Measurements from ENCODE around the gene ERF. TPM values are rescaled to one million over a fixed set of nuclear protein-coding genes. Genes with fewer than 3 reads are reported as not detected.

The ERF gene
- total RNA-seq, 1 donor from 2014 or later, result 64.5 TPM

DNA sequence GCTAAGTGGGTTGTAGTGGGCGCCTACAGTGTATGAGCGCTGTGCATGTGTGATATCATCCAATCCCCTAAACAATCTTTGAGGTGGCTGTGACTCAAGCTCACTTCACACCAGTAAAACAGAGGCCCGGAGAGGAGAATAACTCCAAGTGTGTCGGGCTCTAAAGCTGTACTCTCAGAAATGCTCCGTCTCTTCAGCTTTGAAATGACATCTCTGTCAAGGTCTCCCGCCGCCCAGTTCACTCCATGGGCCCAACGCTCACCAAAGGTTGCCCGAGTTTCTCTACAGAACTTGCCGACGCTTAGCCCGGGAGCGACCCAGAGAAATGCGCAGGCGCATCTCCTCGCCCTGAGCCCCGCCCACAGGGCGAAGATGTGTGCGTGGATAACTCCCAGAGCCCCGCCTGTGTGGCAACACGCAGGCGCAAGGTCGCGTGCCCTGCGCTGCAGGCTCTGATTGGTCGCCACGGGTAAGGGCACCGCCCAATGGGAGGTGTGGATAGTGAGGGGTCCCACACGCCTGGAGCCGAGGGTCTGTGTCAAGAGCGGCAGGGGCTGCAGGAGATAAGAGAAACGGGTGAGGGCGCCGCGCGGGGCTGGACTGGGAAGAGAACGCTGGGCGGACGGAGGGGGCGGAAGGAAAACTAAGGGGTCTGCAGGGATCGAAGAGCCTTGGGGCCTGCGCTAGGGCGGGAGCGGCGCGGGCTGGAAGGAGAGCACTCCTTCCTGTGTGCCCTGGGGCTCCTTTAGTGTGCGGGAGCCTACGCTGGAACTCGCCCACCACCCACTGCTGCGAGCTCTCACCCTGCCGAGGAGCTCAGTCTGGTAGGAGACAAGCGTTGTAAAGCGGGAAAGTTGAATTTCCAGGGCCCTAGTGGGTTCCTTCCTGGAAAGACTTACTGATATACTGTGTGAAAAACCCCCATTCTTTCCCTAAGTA lies 34.8 kb downstream of the ERF start, which contains the start of gene ZNF526:
Gene ZNF526, plus strand, starts transcription at position 501 of the 939 bp plus-strand sequence. CDS start 4,092 bp downstream, outside the sequence.
- TF ChIP-seq, protein P1, sequence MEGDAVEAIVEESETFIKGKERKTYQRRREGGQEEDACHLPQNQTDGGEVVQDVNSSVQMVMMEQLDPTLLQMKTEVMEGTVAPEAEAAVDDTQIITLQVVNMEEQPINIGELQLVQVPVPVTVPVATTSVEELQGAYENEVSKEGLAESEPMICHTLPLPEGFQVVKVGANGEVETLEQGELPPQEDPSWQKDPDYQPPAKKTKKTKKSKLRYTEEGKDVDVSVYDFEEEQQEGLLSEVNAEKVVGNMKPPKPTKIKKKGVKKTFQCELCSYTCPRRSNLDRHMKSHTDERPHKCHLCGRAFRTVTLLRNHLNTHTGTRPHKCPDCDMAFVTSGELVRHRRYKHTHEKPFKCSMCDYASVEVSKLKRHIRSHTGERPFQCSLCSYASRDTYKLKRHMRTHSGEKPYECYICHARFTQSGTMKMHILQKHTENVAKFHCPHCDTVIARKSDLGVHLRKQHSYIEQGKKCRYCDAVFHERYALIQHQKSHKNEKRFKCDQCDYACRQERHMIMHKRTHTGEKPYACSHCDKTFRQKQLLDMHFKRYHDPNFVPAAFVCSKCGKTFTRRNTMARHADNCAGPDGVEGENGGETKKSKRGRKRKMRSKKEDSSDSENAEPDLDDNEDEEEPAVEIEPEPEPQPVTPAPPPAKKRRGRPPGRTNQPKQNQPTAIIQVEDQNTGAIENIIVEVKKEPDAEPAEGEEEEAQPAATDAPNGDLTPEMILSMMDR (IDR thresholded peaks at IDR 0.05), result no peak
- peak within 1 kb of the TSS; percentile 90 for H3K4me3 Mint-ChIP-seq (ENCODE audit: unreplicated experiment)
- H3K36me3 Mint-ChIP-seq (ENCODE audit: low read depth), result peaks cover 7% of the 10 kb centered on the region
- no peaks in the 10 kb centered on the region for H3K27me3 Mint-ChIP-seq (ENCODE audit: low read depth)
- H3K4me1 Mint-ChIP-seq (ENCODE audit: low read depth), result peaks cover 52% of the 10 kb centered on the region
- peak; percentile 99 for DNase-seq (ENCODE audit: low spot score)
- peak within 1 kb of the TSS; percentile 98 for H3K27ac Mint-ChIP-seq (ENCODE audit: unreplicated experiment)
- H3K9me3 Mint-ChIP-seq (ENCODE audit: low read depth), result no peaks in the 10 kb centered on the region

DNA sequence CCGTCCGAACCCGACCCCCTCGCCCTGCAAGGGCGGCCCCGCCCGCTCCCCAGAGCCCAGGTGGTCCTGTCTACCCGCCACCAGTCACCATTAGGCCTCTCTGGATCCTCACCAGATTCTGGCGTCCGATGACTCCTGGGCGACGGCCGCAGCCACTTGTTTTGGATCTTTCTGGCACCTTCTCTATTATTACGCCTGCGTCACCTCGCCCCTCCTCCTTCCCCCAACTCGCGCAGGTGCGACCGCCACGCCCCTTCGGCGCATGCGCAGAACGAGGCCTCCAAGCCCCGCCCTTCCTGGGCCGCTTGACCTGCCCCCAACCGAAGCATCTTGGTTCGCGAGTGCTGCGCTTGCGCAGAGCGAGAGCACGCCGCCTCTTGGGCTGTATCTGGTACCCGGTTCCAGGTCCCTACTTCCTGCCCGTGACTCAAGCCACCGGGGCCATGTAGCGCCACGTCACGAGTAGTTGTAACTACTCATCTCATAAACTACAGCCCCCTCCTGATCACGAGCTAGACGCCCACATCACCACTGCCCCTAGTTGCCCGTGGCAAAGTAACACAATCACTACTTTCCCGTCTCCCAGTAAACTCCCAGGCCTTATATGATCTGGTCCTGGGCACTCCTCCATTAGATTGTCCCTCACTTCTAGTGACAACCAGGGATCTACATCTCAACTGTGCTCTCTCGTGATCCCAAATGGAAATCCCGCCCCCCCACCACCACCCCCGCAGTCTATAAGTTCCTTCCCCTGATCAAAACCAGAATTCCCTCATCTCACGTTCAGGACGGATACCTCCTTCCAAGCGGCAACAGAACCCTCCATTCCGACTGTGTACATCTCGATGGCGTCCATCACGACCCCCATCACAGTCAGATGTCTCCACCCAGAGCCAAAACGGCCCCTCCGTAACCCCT lies 37.1 kb downstream of the ERF start, which contains the start of gene DEDD2:
Gene DEDD2, minus strand, starts transcription at position 158 of the 918 bp plus-strand sequence. CDS start 670 bp downstream, outside the sequence.
- no peaks in the 10 kb centered on the region for H3K27me3 Mint-ChIP-seq (ENCODE audit: low read depth)
- H3K4me1 Mint-ChIP-seq (ENCODE audit: low read depth), result peaks cover 52% of the 10 kb centered on the region
- H3K9me3 Mint-ChIP-seq (ENCODE audit: low read depth), result no peaks in the 10 kb centered on the region
- TF ChIP-seq, protein P1 (IDR thresholded peaks at IDR 0.05), result peak; percentile 18
- peaks cover 7% of the 10 kb centered on the region for H3K36me3 Mint-ChIP-seq (ENCODE audit: low read depth)
- peak within 1 kb of the TSS; percentile 87 for H3K4me3 Mint-ChIP-seq (ENCODE audit: unreplicated experiment)
- H3K27ac Mint-ChIP-seq (ENCODE audit: unreplicated experiment), result peak within 1 kb of the TSS; percentile 99
- DNase-seq (ENCODE audit: low spot score), result peak; percentile 99

DNA sequence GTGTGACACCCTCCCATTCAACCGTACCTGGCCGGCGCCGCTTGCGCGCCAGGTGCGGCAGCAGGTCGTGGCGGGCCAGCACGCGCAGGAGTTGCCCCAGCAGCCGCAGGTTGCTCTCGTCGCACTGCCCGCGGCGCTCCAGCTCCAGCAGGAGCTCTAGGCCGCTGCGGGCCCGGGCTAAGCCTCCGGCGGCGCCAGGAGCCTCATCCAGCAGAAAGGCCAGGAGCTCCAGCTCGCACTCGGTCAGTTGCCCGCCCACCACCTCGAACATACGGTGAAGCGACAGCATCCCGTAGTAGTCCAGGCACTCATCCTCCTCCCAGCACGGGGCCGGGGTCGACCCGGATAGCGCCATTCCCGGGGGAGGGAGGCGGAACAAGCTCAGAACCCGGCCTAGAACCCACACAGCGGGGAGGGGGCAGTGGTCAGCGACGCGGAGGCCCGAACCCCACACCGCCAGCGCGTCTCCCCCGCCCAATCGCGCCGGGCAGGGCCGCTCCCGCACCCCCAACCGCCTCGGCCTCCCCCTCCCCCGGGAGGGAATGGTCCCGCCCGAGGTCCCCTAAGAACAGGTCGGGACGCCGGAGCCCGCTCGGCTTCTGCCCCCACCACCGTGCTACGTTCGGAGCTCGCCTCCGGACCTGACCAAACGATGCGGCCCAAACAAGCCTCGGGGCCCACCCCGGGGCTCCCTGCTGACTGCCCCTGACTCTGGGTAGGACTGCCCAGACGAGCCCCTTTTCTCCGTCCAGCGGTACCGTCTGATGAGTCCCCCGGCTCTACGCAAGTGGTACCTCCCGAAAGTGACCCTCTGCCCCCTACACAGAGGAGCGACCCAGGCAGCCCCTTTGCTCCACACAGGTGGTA lies 38.0 kb downstream of the ERF start:
- DNase-seq (ENCODE audit: low spot score), result no peak
- H3K4me1 Mint-ChIP-seq (ENCODE audit: low read depth), result peaks cover 47% of the 10 kb centered on the region

DNA sequence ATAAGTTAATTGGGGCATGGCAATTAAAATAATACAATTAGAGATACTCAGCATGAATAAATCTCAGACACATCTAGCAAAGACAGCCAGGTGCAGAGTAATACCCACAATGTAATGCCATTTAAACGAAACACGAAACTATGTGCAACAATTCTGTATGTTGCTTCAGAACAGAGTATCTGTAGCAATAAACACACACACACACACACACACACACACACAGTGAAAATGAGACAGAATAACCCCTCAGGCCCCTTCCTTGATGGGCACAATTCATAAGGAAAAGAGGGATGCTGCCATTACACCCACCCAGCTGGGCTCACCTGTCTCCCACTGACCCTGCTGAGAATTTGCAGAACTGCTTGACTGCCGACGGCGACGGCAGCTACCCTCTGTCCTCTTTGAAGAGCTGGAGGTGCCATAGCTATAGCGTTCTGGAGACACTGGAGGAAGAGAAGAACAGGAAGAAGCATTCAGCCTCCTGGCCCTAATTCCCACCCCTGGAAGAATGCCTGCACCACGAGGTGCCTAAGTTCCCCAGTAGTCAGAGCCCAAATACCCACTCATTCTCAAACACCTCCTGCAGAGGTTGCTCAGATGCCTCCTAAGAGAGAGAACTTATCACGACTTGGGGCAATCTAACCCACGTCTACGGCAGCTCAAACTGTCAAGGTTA lies 40.0 kb downstream of the ERF start:
- Mint-ChIP-seq H3K4me1 (ENCODE audit: low read depth) (peaks cover 38% of the 10 kb centered on the region), H3K27ac (ENCODE audit: unreplicated experiment) (no peak overlapping the region), H3K36me3 (ENCODE audit: low read depth) (peaks cover 7% of the 10 kb centered on the region), H3K4me3 (ENCODE audit: unreplicated experiment) (no peak overlapping the region), H3K27me3 (ENCODE audit: low read depth) (no peaks in the 10 kb centered on the region), H3K9me3 (ENCODE audit: low read depth) (no peaks in the 10 kb centered on the region)
- TF ChIP-seq, protein P1 (IDR thresholded peaks at IDR 0.05), result no peak
- no peak for DNase-seq (ENCODE audit: low spot score)

More for the DNA sequence above, 38.0 kb downstream of the ERF start:
- no peaks in the 10 kb centered on the region for H3K9me3 Mint-ChIP-seq (ENCODE audit: low read depth)
- peak overlapping the region; percentile 99 for H3K27ac Mint-ChIP-seq (ENCODE audit: unreplicated experiment)
- peak overlapping the region; percentile 87 for H3K4me3 Mint-ChIP-seq (ENCODE audit: unreplicated experiment)
- no peaks in the 10 kb centered on the region for H3K27me3 Mint-ChIP-seq (ENCODE audit: low read depth)
- H3K36me3 Mint-ChIP-seq (ENCODE audit: low read depth), result peaks cover 5% of the 10 kb centered on the region
- TF ChIP-seq, protein P1 (IDR thresholded peaks at IDR 0.05), result peak; percentile 20

All from chondrocyte (in vitro differentiated cells).